GM04503 (cell line): Measurements from ENCODE around the gene RPL3.
"Not testable (repeated sequence)": the region's sequence is repeated elsewhere in the genome, so short reads cannot be mapped to it uniquely, and the experiment has no call there.

Source experiments
- DNase-seq: peaks from one replicate; pipeline ENCODE4 v3.0.0-alpha.2; 2012; ENCODE audit warnings: low read depth

RPL3 gene

GRCh38 chr22:39319284-39320022, at the start of gene RPL3:
TSS of gene RPL3 (minus strand) at chr22:39319623. CDS start at chr22:39319597, 26 bp downstream.
- DNase-seq: peak; percentile 88

DNA sequence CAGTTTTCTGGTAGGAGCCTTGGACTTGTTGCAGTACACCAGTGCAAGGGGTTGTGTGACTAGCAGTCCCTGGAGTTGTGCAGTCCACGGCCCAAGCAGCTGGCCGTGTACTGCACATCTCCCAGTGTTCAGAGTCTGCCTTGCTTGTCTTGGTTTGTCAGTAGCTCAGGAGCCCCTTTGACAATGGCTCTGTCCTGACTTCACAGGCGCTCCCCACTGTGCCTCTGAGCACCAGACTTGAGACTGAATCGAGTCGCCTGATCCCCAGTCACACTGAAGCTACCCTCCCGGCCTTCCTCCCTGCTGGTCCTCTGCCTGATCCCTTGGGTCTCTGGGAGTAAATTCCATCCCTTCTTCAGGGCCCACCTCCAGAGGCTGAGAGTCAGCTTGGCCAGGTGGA, 49.8 kb upstream of the RPL3 start:
- DNase-seq: no peak

DNA sequence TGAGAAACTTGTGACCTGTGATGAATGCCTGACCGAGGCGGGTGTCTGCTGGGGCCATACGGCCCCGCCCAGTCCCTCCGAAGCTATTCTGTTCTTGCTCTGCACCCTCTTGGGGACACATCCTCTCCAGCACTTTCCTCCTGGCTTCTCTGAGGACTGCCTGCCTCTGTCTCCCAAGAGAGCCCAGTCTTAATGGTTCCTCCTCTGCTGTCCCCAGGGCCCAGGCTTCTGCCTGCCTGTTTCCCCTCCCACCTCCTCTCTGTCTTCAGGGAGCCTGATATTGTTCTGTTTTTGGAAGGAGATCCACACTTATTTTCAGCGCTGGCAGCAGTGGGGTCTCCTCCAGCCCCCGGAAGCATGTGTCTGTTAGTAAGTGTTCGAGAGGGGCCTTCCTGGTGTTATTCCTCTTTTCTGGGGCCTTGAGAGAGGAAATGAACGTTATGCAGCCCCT, 49.1 kb upstream of the RPL3 start:
- DNase-seq: no peak

DNA sequence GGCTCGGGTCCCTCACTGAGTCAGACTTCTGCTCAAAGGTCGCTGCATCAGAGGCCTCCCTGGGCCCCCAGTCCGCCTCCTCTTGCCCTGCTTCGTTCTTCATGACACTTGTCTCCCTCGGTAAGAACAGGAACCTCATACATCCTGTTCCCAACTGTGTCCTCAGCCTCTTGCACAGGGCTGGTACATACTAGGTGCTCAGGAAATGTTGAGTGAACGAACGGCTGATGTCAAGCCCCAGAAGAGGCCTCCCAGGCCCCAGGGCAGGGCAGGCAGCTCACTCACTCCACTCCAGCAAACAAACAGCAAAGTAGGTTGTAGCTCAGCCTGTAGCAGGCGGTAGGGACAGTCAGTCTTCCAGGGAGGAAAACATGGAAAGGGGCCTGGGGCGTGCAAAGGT, 47.6 kb upstream of the RPL3 start:
- DNase-seq: no peak

- no peak for DNase-seq
These were observed 46.0 kb upstream of the RPL3 start for GRCh38 chr22:39365492-39365780.

GRCh38 chr22:39364714-39365491, 45.5 kb upstream of the RPL3 start:
- no peak for DNase-seq

GRCh38 chr22:39363751-39364515, 44.5 kb upstream of the RPL3 start:
- DNase-seq: no peak

DNA sequence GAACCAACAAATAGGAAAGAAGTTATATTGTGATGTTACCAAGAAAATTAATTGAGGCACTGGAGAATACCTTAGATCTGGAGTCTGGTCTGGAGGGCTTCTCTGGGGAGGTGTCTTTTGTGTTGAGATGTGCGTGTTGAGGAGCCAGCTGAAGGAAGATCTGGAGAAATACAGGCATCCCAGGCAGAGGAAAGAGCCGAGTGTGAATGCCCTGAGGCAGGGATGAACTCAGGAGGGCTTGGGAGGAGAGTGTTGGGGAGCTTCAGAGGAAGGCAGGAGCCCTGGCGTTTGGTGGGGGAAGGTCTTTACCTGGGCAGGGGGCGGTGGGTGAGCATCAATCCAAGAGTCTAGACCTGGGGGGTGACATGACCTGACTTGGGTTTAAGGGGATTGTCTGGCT, 43.5 kb upstream of the RPL3 start:
- no peak for DNase-seq

DNA sequence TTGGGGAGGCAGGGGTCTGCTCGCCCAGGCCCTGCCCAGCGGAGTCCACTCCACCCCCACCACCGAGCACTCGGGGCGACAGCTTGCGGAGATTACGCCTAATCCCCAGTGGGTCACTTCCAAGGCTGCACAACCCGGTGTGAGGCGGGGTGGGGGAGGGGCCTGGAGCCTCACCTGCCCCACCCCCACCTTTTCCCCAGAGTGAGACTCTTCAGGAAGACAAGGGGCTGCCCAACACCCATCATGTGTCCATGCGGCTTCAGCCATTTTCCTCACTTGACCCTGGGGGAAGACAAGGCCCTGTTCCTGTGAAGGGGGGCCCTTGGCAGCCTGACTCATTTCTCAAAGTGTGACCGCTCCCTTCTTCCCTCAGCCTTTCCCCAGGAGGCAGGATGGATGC, 42.8 kb upstream of the RPL3 start:
- no peak for DNase-seq

DNA sequence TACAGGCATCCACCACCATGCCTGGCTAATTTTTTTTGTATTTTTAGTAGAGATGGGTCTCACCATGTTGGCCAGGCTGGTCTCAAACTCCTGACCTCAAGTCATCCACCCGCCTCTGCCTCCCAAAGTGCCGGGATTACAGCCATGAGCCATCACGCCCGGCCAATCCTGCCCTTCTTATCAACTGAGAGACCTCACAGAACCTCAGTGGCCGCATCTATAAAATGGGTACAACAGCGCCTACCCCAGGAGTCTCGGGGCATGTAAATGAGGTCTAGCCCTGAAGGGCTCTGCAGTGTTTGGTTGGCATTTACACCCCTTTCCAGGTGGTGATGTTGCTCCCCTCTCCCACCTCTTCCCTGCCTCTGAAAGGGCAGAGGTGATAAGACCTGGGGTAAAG, 42.1 kb upstream of the RPL3 start:
- DNase-seq: no peak

DNA sequence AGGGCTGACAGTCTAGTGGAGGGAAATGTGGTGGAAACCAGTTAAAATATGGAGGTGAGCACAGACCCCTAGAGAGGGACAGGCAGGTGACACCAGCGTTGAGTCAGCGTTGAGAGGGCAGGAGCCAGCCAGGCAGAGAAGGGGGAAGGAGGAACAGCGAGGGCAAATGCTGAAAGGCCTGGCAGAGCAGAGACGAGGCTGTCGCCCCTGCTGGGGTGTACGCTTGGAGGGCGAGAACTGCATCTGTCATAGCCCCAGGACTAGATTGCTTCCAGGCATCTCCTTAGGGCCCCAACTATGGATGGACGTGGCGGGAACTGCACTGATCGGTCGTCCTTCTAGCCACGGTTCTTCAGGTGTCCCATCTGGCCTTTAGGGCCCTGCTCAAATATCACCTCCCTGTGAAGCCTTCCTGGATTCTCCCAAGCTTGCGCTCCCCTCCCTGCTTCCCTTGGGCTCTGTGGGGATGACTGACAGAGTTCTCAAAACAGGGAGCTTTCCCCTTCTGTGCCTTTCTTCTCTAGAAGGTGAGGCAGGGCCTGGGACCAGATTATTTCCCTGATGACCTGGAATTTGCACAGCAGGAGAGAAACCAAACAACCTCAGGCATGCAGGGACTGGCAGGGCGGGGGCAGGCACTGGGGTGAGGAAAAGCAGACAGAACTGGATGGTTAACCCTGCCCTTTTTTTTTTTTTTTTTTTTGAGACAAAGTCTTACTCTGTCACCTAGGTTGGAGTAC, 41.4 kb upstream of the RPL3 start:
- DNase-seq: no peak

DNA sequence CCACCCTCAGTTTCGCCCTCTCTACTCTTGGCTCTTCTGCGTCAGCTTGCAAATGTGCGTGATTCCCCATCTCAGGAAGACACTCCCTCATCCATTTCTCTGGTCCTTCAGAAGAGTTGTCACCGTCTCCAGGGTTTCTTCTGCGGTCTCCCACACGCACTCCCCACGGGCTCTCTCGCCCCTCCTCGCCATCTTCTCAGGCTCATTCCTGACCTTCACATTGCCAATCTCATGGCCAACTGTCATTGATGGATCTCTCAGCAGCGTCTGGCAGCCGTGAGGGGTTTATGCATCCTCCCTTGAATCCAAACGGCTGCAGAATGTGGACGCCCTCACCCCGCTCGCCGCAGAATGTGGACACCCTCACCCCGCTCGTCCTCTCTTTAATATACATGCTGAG, 40.8 kb upstream of the RPL3 start:
- DNase-seq: no peak

DNA sequence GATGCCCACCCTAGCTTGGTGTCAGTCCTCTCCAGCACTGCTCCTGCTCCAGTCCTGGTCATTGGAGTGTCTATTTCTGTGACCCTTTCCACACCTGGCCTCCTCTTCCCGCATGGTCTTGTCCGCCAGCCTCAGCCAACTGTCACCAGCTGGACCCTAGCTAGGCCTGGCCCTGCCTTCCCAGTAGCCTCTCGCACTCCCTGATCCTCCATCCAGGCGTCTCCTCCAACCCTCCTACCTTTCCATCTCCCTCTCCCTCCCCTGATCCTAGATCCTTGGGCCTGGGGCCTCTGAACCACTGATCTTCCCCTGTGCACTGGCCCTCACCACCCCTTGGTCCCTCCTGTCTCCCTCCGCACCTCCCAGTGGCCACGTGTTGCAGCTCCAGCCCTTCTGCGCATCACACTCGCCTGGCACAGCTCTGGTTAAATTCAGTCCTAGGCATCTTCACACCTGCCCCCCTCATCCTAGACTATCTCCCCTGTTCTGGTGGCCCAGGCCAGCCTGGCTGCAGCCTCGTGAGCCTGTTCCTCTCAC, 40.3 kb upstream of the RPL3 start:
- no peak for DNase-seq

DNA sequence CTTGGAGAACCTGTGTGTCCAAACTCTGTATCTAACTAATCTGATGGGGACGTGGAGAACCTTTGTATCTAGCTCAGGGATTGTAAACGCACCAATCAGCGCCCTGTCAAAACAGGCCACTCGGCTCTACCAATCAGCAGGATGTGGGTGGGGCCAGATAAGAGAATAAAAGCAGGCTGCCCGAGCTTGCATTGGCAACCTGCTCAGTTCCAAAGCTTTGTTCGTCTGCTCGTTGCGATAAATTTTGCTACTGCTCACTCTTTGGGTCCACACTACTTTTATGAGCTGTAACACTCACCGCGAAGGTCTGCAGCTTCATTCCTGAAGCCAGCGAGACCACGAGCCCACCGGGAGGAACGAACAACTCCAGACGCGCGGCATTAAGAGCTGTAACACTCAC, 38.8 kb upstream of the RPL3 start:
- DNase-seq: not testable (repeated sequence)

GRCh38 chr22:39357110-39358108, 38.0 kb upstream of the RPL3 start:
- DNase-seq: not testable (repeated sequence)

GRCh38 chr22:39356464-39356863, 37.0 kb upstream of the RPL3 start:
- no peak for DNase-seq

DNA sequence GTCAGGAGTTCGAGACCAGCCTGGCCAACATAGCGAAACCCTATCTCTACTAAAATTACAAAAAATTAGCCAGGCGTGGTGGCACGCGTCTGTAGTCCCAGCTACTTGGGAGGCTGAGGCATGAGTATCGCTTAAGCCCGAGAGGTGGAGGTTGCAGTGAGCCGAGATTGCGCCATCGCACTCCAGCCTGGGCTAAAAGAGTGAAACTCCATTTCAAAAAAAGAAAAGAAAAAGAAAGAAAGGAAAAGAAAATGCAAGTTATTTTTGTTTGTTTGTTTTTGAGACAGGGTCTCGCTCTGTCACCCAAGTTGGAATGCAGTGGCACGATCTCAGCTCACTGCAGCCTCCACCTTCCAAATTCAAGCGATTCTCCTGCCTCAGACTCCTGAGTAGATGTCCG, 36.4 kb upstream of the RPL3 start:
- DNase-seq: not testable (repeated sequence)

DNA sequence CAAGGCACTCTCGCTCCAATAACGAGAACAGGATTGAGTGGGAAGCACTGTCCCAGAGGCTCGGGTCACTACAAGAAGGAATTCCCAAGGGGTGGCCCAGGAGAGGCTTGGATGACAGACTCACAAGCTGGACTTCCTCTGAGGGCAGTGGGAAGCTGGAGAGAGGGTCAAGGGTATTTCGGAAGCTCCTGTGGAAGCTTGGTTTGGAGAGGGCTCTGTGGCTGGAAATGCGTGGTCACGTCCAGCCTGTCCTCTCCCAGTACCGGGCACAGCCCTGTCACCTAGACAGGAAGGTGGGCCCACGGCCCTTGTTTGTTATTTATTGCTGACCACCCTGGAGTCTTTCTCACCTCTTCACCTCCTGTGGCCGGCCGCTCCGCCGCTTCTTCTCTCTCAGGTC, 35.7 kb upstream of the RPL3 start:
- no peak for DNase-seq

GRCh38 chr22:39353346-39353745, 33.9 kb upstream of the RPL3 start:
- no peak for DNase-seq

DNA sequence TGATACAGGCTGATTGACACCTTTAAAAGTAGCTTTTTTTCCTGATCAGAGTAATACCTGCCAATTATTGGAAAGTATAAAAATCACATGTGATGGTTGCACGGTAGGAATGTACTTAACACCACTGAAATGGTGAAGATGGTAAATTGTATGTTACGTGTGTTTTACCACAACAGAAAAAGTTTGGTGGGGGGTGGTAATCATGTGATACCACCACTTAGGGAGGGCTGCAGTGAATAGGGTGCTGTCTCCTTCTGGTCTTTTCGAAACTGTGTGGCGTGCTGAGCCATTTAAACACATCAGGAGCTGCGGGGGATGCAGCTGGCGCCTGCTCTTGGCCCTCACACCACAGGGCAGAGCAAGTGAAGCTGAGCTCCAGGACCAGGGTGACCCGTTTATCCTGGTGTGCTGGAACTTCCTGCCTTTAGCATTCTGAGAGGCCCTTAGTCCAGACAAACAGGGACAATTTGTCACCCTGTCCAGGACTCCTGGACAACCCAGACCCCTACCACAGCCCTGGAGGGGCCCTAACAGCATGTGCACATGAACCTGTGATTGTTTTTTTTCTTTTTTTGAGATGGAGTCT, 33.0 kb upstream of the RPL3 start:
- no peak for DNase-seq
